ENCODE data around the gene TICAM2.
"Not testable (repeated sequence)": the region's sequence is repeated elsewhere in the genome, so short reads cannot be mapped to it uniquely, and the experiment has no call there.

TICAM2 gene, protein sequence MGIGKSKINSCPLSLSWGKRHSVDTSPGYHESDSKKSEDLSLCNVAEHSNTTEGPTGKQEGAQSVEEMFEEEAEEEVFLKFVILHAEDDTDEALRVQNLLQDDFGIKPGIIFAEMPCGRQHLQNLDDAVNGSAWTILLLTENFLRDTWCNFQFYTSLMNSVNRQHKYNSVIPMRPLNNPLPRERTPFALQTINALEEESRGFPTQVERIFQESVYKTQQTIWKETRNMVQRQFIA

DNA sequence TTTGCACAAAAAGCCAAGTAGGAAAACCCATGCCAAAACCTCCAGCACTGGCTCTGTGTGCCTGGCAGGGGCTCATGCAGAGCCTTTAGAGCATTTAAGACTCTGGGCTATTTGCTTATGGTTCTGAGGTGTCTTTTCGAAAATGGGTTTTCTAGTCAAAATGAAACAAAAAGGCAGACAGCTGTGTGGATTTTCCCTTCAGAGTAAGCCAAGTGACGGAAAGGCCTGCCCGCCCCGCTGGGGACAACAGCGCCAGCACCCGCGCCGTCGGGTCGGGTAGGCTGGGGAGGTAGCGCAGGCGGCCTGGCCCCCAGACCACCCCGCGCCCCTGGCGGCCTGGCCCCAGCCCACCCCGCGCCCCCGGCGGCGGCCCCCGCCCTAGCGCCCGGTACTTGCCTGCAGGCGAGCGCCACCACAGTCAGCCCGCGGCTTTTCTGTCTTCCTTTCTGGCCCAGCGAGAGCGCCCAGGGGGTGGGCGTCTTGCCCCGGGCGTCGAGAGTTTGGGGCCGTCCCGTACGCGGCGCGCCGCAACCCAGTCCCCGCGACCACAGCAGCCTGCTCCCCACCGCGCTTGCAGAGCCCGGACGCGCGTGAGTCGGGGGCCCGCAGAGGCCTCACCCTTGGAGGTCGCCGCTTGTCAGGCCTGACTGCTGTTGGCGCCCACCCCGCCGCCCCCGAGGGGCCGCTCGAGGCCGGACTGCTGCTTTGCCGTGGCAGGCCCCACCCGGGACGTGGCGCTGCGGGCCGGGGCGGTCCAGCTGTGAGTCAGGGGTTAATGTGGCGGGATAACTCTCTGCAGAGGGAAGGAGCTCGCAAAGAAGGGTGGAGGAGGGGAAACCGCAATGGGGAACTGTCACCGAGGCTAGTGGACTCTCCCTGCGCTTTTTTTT, at the start of gene TICAM2:
Gene TICAM2 (minus strand): TSS at position 779 of the 890 bp plus-strand sequence. CDS start 21,223 bp downstream, outside the sequence.
- no peak for DNase-seq (ENCODE audit: extremely low spot score)
- ChIA-PET POLR2A (no interaction called here), CTCF (interaction anchor here (0.9 kb wide), 1 partner anchor 13 kb away, joined by 3 read pairs; no protein-coding TSS in a partner anchor)
- TF ChIP-seq HDGF (IDR thresholded peaks at IDR 0.05; ENCODE audit: borderline replicate concordance) = no peak
- TF ChIP-seq ARNT (IDR thresholded peaks at IDR 0.05) = no peak
- TF ChIP-seq FOXA1 (IDR thresholded peaks at IDR 0.05) = no peak
- no peak for TF ChIP-seq SP1 (IDR thresholded peaks at IDR 0.05)
- no peak for TF ChIP-seq PKNOX1 (IDR thresholded peaks at IDR 0.05)
- TF ChIP-seq TARDBP (IDR thresholded peaks at IDR 0.05) = no peak
- TF ChIP-seq FOXM1 (IDR thresholded peaks at IDR 0.05; ENCODE audit: borderline replicate concordance) = no peak
- no peak for TF ChIP-seq SUZ12 (IDR thresholded peaks at IDR 0.05)
- no peak for TF ChIP-seq CTBP1 (IDR thresholded peaks at IDR 0.05; ENCODE audit: borderline replicate concordance)
- TF ChIP-seq FOXK2 (IDR thresholded peaks at IDR 0.05) = no peak
- TF ChIP-seq BHLHE40 (IDR thresholded peaks at IDR 0.05; ENCODE audit: borderline replicate concordance) = no peak
- no peak for TF ChIP-seq ELF4 (IDR thresholded peaks at IDR 0.05)
- TF ChIP-seq L3MBTL2 (conservative IDR thresholded peaks at IDR 0.05) = no peak
- TF ChIP-seq NFRKB (IDR thresholded peaks at IDR 0.05) = no peak
- no peak for TF ChIP-seq LEF1 (IDR thresholded peaks at IDR 0.05; ENCODE audit: borderline replicate concordance)

GRCh38 chr5:115649541-115649940, 47.3 kb upstream of the TICAM2 start:
- ChIA-PET POLR2A (no interaction called here), CTCF (no interaction called here)

DNA sequence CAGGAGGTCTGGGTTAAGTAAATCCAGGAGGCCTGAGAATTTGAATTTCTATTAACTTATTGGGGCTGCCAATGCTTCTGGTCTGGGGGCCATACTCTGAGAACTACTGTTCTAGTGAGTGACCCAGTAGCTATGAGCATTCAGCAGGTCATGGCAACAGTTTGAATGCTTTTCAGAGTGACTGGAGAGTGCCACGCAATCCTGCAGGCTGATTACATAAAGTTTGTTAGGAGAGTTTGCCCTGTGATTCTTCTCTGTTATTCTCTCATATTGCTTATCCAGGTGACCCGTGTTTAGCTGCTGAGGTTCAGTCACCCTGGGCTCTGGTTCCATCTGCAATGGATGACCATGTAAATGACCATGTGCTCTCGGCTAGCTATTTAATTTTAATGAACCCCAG, 45.8 kb upstream of the TICAM2 start:
- DNase-seq (ENCODE audit: extremely low spot score) = no peak
- no peak for TF ChIP-seq CTBP1 (IDR thresholded peaks at IDR 0.05; ENCODE audit: borderline replicate concordance)
- no peak for TF ChIP-seq ELF4 (IDR thresholded peaks at IDR 0.05)
- no peak for TF ChIP-seq SP1 (IDR thresholded peaks at IDR 0.05)
- TF ChIP-seq HDGF (IDR thresholded peaks at IDR 0.05; ENCODE audit: borderline replicate concordance) = no peak
- TF ChIP-seq BHLHE40 (IDR thresholded peaks at IDR 0.05; ENCODE audit: borderline replicate concordance) = no peak
- TF ChIP-seq FOXA1 (IDR thresholded peaks at IDR 0.05) = no peak
- TF ChIP-seq ARNT (IDR thresholded peaks at IDR 0.05) = no peak
- no peak for TF ChIP-seq ZNF384 (IDR thresholded peaks at IDR 0.05)
- no peak for TF ChIP-seq SUZ12 (IDR thresholded peaks at IDR 0.05)
- TF ChIP-seq PKNOX1 (IDR thresholded peaks at IDR 0.05) = no peak
- TF ChIP-seq FOXK2 (IDR thresholded peaks at IDR 0.05) = no peak
- TF ChIP-seq FOXM1 (IDR thresholded peaks at IDR 0.05; ENCODE audit: borderline replicate concordance) = no peak
- TF ChIP-seq L3MBTL2 (conservative IDR thresholded peaks at IDR 0.05) = no peak
- TF ChIP-seq TARDBP (IDR thresholded peaks at IDR 0.05) = no peak
- no peak for TF ChIP-seq NFRKB (IDR thresholded peaks at IDR 0.05)
- no peak for TF ChIP-seq LEF1 (IDR thresholded peaks at IDR 0.05; ENCODE audit: borderline replicate concordance)
- POLR2A ChIA-PET = interaction anchor here (0.6 kb wide), 1 partner anchor 168 kb away, joined by 3 read pairs; no protein-coding TSS in a partner anchor
- CTCF ChIA-PET = no interaction called here

More at GRCh38 chr5:115649541-115649940, 47.3 kb upstream of the TICAM2 start:
- no peak for TF ChIP-seq BHLHE40 (IDR thresholded peaks at IDR 0.05; ENCODE audit: borderline replicate concordance)
- TF ChIP-seq ZNF384 (IDR thresholded peaks at IDR 0.05) = no peak
- no peak for TF ChIP-seq HDGF (IDR thresholded peaks at IDR 0.05; ENCODE audit: borderline replicate concordance)
- no peak for TF ChIP-seq FOXK2 (IDR thresholded peaks at IDR 0.05)
- TF ChIP-seq ELF4 (IDR thresholded peaks at IDR 0.05) = no peak
- TF ChIP-seq TARDBP (IDR thresholded peaks at IDR 0.05) = no peak
- no peak for TF ChIP-seq SUZ12 (IDR thresholded peaks at IDR 0.05)
- no peak for TF ChIP-seq LEF1 (IDR thresholded peaks at IDR 0.05; ENCODE audit: borderline replicate concordance)
- TF ChIP-seq FOXM1 (IDR thresholded peaks at IDR 0.05; ENCODE audit: borderline replicate concordance) = no peak
- no peak for TF ChIP-seq PKNOX1 (IDR thresholded peaks at IDR 0.05)
- no peak for TF ChIP-seq ARNT (IDR thresholded peaks at IDR 0.05)
- TF ChIP-seq NFRKB (IDR thresholded peaks at IDR 0.05) = no peak
- no peak for DNase-seq (ENCODE audit: extremely low spot score)

- POLR2A ChIA-PET; DNase-seq (ENCODE audit: extremely low spot score); CTCF ChIA-PET: not testable (repeated sequence)
Measured at GRCh38 chr5:115645386-115645785, 43.1 kb upstream of the TICAM2 start.

GRCh38 chr5:115644046-115644445, 41.8 kb upstream of the TICAM2 start:
- TF ChIP-seq CTBP1 (IDR thresholded peaks at IDR 0.05; ENCODE audit: borderline replicate concordance) = no peak
- TF ChIP-seq L3MBTL2 (conservative IDR thresholded peaks at IDR 0.05) = no peak
- TF ChIP-seq HDGF (IDR thresholded peaks at IDR 0.05; ENCODE audit: borderline replicate concordance) = no peak
- no peak for TF ChIP-seq FOXA1 (IDR thresholded peaks at IDR 0.05)
- TF ChIP-seq FOXM1 (IDR thresholded peaks at IDR 0.05; ENCODE audit: borderline replicate concordance) = no peak
- no peak for TF ChIP-seq ELF4 (IDR thresholded peaks at IDR 0.05)
- no peak for TF ChIP-seq LEF1 (IDR thresholded peaks at IDR 0.05; ENCODE audit: borderline replicate concordance)
- TF ChIP-seq SP1 (IDR thresholded peaks at IDR 0.05) = no peak
- no peak for TF ChIP-seq SUZ12 (IDR thresholded peaks at IDR 0.05)
- no peak for TF ChIP-seq PKNOX1 (IDR thresholded peaks at IDR 0.05)
- TF ChIP-seq FOXK2 (IDR thresholded peaks at IDR 0.05) = no peak
- no peak for TF ChIP-seq BHLHE40 (IDR thresholded peaks at IDR 0.05; ENCODE audit: borderline replicate concordance)
- no peak for TF ChIP-seq NFRKB (IDR thresholded peaks at IDR 0.05)
- no peak for TF ChIP-seq TARDBP (IDR thresholded peaks at IDR 0.05)
- TF ChIP-seq ZNF384 (IDR thresholded peaks at IDR 0.05) = no peak
- TF ChIP-seq ARNT (IDR thresholded peaks at IDR 0.05) = no peak
- no peak for DNase-seq (ENCODE audit: extremely low spot score)
- ChIA-PET CTCF (no interaction called here), POLR2A (no interaction called here)
